Measurements from ENCODE around the gene AGK.

The AGK gene

DNA sequence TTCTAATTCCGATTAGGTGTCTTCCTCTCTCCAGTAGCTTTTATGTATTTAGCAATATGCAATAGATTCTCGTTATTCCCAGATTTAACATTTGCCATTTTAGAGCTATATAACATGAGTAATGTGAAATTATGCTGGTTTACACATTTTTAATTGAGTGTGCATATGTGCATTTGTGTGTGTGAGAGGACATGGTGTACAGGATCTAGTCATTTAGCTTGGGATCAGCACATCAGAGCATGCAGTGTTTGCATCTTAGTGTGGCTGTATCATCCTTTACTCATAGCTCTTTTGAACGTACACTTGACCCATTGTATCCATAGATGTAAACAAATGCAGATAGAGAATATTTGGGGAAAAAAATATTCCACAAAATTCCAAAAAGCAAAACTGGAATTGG lies 84.8 kb downstream of the AGK start:
- Histone ChIP-seq H3K79me2 (ENCODE audit: insufficient read depth, low read depth) (no peaks in the 10 kb centered on the region), H3K4me2 (no peak overlapping the region), H2AFZ (ENCODE audit: low read depth) (no peak overlapping the region), H3K9ac (no peak overlapping the region), H3K36me3 (ENCODE audit: insufficient read depth) (no peaks in the 10 kb centered on the region; the same call in 1 of the 2 replicates), H4K20me1 (ENCODE audit: insufficient read depth) (no peaks in the 10 kb centered on the region), H3K4me1 (ENCODE audit: low read depth, poor library complexity, severe bottlenecking) (no peaks in the 10 kb centered on the region), H3K27ac (no peak overlapping the region), H3K4me3 (IDR thresholded peaks at IDR 0.05; ENCODE audit: insufficient read depth, low read depth, low read length) (no peak overlapping the region), H3K27me3 (ENCODE audit: insufficient read depth, low read depth) (no peaks in the 10 kb centered on the region)
- TF ChIP-seq, protein P1, sequence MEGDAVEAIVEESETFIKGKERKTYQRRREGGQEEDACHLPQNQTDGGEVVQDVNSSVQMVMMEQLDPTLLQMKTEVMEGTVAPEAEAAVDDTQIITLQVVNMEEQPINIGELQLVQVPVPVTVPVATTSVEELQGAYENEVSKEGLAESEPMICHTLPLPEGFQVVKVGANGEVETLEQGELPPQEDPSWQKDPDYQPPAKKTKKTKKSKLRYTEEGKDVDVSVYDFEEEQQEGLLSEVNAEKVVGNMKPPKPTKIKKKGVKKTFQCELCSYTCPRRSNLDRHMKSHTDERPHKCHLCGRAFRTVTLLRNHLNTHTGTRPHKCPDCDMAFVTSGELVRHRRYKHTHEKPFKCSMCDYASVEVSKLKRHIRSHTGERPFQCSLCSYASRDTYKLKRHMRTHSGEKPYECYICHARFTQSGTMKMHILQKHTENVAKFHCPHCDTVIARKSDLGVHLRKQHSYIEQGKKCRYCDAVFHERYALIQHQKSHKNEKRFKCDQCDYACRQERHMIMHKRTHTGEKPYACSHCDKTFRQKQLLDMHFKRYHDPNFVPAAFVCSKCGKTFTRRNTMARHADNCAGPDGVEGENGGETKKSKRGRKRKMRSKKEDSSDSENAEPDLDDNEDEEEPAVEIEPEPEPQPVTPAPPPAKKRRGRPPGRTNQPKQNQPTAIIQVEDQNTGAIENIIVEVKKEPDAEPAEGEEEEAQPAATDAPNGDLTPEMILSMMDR (conservative IDR thresholded peaks at IDR 0.05; ENCODE audit: low read depth, low read length): no peak

DNA sequence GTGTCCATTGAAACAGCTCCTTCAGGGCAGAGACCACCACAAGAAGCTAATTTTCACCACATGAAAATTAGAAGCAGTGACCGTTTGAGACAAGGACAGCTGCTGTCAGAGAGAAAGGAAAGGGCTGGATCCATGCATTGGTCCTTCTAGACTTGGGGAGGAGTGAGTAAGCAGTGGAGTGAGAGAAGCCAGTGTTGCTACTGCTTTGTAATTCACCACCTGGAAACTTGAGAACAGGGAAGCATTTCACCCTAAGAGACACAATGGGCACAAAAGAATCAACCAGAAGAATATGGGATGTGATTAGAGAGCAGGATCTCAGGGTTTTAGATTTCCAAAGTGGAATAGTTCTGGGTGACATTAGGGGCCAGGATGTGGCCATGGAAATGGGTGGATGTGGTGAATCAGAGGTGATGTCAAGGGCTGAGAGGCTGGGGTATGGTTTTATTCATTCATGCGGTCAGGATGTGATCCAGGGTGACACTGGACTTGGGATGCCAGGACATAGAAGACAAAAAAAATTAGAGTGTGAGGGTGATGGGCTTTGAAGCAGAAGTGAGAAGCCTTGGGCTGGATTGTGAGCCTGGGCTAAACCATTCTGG lies 89.1 kb downstream of the AGK start:
- H3K79me2 ChIP-seq (ENCODE audit: insufficient read depth, low read depth): no peaks in the 10 kb centered on the region
- TF ChIP-seq, protein P1 (conservative IDR thresholded peaks at IDR 0.05; ENCODE audit: low read depth, low read length): no peak
- no peak overlapping the region for H3K4me2 ChIP-seq
- H2AFZ ChIP-seq (ENCODE audit: low read depth): no peak overlapping the region
- no peak overlapping the region for H3K9ac ChIP-seq
- H3K4me3 ChIP-seq (IDR thresholded peaks at IDR 0.05; ENCODE audit: insufficient read depth, low read depth, low read length): no peak overlapping the region
- no peaks in the 10 kb centered on the region for H3K4me1 ChIP-seq (ENCODE audit: low read depth, poor library complexity, severe bottlenecking)
- H3K27me3 ChIP-seq (ENCODE audit: insufficient read depth, low read depth): no peaks in the 10 kb centered on the region
- H4K20me1 ChIP-seq (ENCODE audit: insufficient read depth): no peaks in the 10 kb centered on the region
- peaks cover 10% of the 10 kb centered on the region; the same call in 1 of the 2 replicates for H3K36me3 ChIP-seq (ENCODE audit: insufficient read depth)
- no peak overlapping the region for H3K27ac ChIP-seq

DNA sequence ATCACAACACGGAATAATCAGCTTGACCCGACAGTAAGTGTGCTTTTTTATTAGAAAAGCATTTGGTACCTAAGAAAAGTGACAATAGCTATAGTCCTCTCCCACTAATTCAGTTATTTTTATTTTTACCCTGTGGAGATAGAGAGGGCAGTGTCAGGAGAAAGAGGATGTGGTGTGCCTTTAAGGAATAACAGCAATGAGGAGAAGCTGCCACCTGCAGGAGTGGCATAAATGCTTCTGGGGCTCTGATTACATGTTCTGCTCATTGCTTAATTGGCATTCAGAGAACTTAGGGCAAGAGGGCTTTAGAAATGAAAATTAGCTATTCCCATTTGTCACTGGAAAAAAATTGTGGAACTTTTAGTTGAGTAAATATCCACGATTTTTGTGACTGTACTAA lies 90.7 kb downstream of the AGK start:
- Histone ChIP-seq H4K20me1 (ENCODE audit: insufficient read depth) (no peaks in the 10 kb centered on the region), H3K79me2 (ENCODE audit: insufficient read depth, low read depth) (no peaks in the 10 kb centered on the region), H2AFZ (ENCODE audit: low read depth) (no peak overlapping the region), H3K4me1 (ENCODE audit: low read depth, poor library complexity, severe bottlenecking) (no peaks in the 10 kb centered on the region), H3K4me3 (IDR thresholded peaks at IDR 0.05; ENCODE audit: insufficient read depth, low read depth, low read length) (no peak overlapping the region), H3K4me2 (no peak overlapping the region), H3K27ac (no peak overlapping the region), H3K9ac (no peak overlapping the region), H3K36me3 (ENCODE audit: insufficient read depth) (peaks cover 11% of the 10 kb centered on the region; the same call in 1 of the 2 replicates), H3K27me3 (ENCODE audit: insufficient read depth, low read depth) (no peaks in the 10 kb centered on the region)
- TF ChIP-seq, protein P1 (conservative IDR thresholded peaks at IDR 0.05; ENCODE audit: low read depth, low read length): no peak

DNA sequence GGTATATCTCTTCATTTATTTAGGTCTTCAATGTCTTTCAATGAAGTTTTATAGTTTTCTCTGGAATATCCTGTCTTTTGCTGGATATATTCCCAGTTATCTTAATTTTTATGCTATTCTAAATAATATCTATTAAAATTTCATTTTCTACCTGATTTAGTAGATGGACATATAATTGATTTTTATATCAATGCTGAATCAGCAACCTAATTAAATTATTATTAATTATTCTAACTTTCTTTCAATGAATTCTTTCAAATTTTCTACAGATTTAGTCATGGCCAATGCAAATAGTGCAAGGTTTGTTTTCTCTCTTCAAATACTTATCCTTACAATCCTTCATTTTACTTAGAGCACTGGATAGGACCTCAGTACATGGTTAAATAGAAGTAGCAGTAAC lies 94.0 kb downstream of the AGK start:
- H3K79me2 ChIP-seq (ENCODE audit: insufficient read depth, low read depth): no peaks in the 10 kb centered on the region
- no peaks in the 10 kb centered on the region for H3K4me1 ChIP-seq (ENCODE audit: low read depth, poor library complexity, severe bottlenecking)
- no peak overlapping the region for H2AFZ ChIP-seq (ENCODE audit: low read depth)
- H3K27ac ChIP-seq: no peak overlapping the region
- no peaks in the 10 kb centered on the region for H3K27me3 ChIP-seq (ENCODE audit: insufficient read depth, low read depth)
- H3K4me3 ChIP-seq (IDR thresholded peaks at IDR 0.05; ENCODE audit: insufficient read depth, low read depth, low read length): no peak overlapping the region
- peaks cover 12% of the 10 kb centered on the region; the same call in 1 of the 2 replicates for H3K36me3 ChIP-seq (ENCODE audit: insufficient read depth)
- no peaks in the 10 kb centered on the region for H4K20me1 ChIP-seq (ENCODE audit: insufficient read depth)
- TF ChIP-seq, protein P1 (conservative IDR thresholded peaks at IDR 0.05; ENCODE audit: low read depth, low read length): no peak
- no peak overlapping the region for H3K4me2 ChIP-seq
- no peak overlapping the region for H3K9ac ChIP-seq
